Caco-2 (cell line): ENCODE data around the gene CADPS. TPM values are rescaled to one million over a fixed set of nuclear protein-coding genes. Genes with fewer than 3 reads are reported as not detected.
"Not testable (repeated sequence)": the region's sequence is repeated elsewhere in the genome, so short reads cannot be mapped to it uniquely, and the experiment has no call there.

Source experiments
- BruUV-seq: library from RNA; stranded (reverse); fragments of 400-500 nt; replicated peaks from 2 replicates; lab custom pipeline; 2021; lab: Mats Ljungman, UMichigan
- CTCF ChIA-PET: fragments of 300-600 bp; sonication (Branson Sonifier 250); formaldehyde crosslinking; loops from one replicate; lab custom pipeline; 2022; ENCODE audit warnings: antibody characterized with exemption; lab: Charles Lee
- POLR2A ChIA-PET: fragments of 300-600 bp; sonication (Branson Sonifier 250); formaldehyde crosslinking; loops from one replicate; lab custom pipeline; 2022; ENCODE audit warnings: antibody characterized with exemption; lab: Charles Lee
- DNase-seq, 2 experiments: peaks; one replicate each; pipeline versions ENCODE4 v3.0.0 to v3.0.0-alpha.2; 2020 to 2022
- H3K27me3 ChIP-seq: replicated peaks from 2 replicates; pipeline ENCODE4 v1.6.0; 2011; ENCODE audit warnings: low read length; ENCODE audit not compliant: control insufficient read depth, insufficient read depth
- H3K36me3 ChIP-seq: 2 replicates; pipeline ENCODE4 v1.5.1; 2011; ENCODE audit warnings: low read length; ENCODE audit not compliant: control insufficient read depth, insufficient read depth
- H3K4me1 ChIP-seq: fragments of 250-450 bp; sonication (Bioruptor Pico); 2 replicates; pipeline ENCODE4 v1.5.1; 2020; ENCODE audit warnings: mild to moderate bottlenecking
- H3K4me3 ChIP-seq: 2 replicates; pipeline ENCODE4 v1.5.1; 2011; ENCODE audit warnings: low read depth, mild to moderate bottlenecking, control low read depth, low read length
- H3K9me3 ChIP-seq: fragments of 250-450 bp; sonication (Bioruptor Pico); 2 replicates; pipeline ENCODE4 v1.5.1; 2020; ENCODE audit warnings: mild to moderate bottlenecking, moderate library complexity
- H3K27ac Mint-ChIP-seq: one replicate; pipeline ENCODE4 v1.8.0; 2022; ENCODE audit warnings: mixed read lengths; ENCODE audit not compliant: unreplicated experiment
- H3K27me3 Mint-ChIP-seq: one replicate; pipeline ENCODE4 v1.8.0; 2022; ENCODE audit warnings: mixed read lengths; ENCODE audit not compliant: insufficient read depth, unreplicated experiment
- H3K36me3 Mint-ChIP-seq: one replicate; pipeline ENCODE4 v1.8.0; 2022; ENCODE audit warnings: mild to moderate bottlenecking, mixed read lengths; ENCODE audit not compliant: insufficient read depth, unreplicated experiment
- H3K4me1 Mint-ChIP-seq: one replicate; pipeline ENCODE4 v1.8.0; 2022; ENCODE audit warnings: low read depth, mixed read lengths; ENCODE audit not compliant: unreplicated experiment
- H3K4me3 Mint-ChIP-seq: one replicate; pipeline ENCODE4 v1.8.0; 2022; ENCODE audit warnings: mild to moderate bottlenecking, moderate library complexity, mixed read lengths; ENCODE audit not compliant: unreplicated experiment
- H3K9me3 Mint-ChIP-seq: one replicate; pipeline ENCODE4 v1.8.0; 2022; ENCODE audit warnings: mixed read lengths; ENCODE audit not compliant: unreplicated experiment
- intact Hi-C: fragments of 100-400 bp; cut with micrococcal nuclease; formaldehyde crosslinking; loops from one replicate; pipeline ENCODE4 v1.10.0; 2022; ENCODE audit not compliant: unreplicated experiment
- total RNA-seq: library from RNA; stranded (reverse); gene quantifications from 2 replicates; pipeline ENCODE4 v1.2.3, GENCODE V29; 2022
- TF ChIP-seq, protein P1 (sequence below), 2 experiments: fragments of 200-600 bp in 1 of 2; IDR thresholded peaks; 1 replicate in 1 of 2; 2 replicates in 1 of 2; pipeline versions ENCODE4 v1.5.1 to v1.8.0; 2011 to 2022; ENCODE audit warnings: antibody characterized with exemption in 1 of 2, control low read depth in 1 of 2, inconsistent platforms in 1 of 2, low read depth in 1 of 2, low read length in 1 of 2, mild to moderate bottlenecking in 1 of 2, moderate library complexity in 1 of 2; ENCODE audit not compliant: insufficient read depth in 1 of 2, severe bottlenecking in 1 of 2, unreplicated experiment in 1 of 2

CADPS gene
- total RNA-seq, 1 experiment from 2014 or later, result not detected

GRCh38 chr3:62582495-62583172 lies 292.6 kb downstream of the CADPS start:
- DNase-seq, result no peak
- intact Hi-C loops, result no loop called here
- Histone ChIP-seq H3K4me1 (no peaks in the 10 kb centered on the region), H3K36me3 (no peaks in the 10 kb centered on the region), H3K27me3 (no peaks in the 10 kb centered on the region), H3K9me3 (no peaks in the 10 kb centered on the region), H3K4me3 (no peak overlapping the region)
- ChIA-PET CTCF (no interaction called here), POLR2A (no interaction called here)
- Mint-ChIP-seq H3K27me3 (no peaks in the 10 kb centered on the region), H3K9me3 (peaks cover 26% of the 10 kb centered on the region), H3K4me1 (no peaks in the 10 kb centered on the region), H3K4me3 (no peak overlapping the region), H3K36me3 (no peaks in the 10 kb centered on the region), H3K27ac (no peak overlapping the region)
- TF ChIP-seq, protein P1, sequence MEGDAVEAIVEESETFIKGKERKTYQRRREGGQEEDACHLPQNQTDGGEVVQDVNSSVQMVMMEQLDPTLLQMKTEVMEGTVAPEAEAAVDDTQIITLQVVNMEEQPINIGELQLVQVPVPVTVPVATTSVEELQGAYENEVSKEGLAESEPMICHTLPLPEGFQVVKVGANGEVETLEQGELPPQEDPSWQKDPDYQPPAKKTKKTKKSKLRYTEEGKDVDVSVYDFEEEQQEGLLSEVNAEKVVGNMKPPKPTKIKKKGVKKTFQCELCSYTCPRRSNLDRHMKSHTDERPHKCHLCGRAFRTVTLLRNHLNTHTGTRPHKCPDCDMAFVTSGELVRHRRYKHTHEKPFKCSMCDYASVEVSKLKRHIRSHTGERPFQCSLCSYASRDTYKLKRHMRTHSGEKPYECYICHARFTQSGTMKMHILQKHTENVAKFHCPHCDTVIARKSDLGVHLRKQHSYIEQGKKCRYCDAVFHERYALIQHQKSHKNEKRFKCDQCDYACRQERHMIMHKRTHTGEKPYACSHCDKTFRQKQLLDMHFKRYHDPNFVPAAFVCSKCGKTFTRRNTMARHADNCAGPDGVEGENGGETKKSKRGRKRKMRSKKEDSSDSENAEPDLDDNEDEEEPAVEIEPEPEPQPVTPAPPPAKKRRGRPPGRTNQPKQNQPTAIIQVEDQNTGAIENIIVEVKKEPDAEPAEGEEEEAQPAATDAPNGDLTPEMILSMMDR (IDR thresholded peaks at IDR 0.05; ENCODE audit: insufficient read depth in 1 of 2, low read depth in 1 of 2, low read length in 1 of 2, severe bottlenecking in 1 of 2, unreplicated experiment in 1 of 2), result no peak
- BruUV-seq, result no TSS peak

GRCh38 chr3:62580485-62580884 lies 294.7 kb downstream of the CADPS start:
- H3K36me3 ChIP-seq, H3K4me1 ChIP-seq, BruUV-seq, intact Hi-C loops, H3K4me3 ChIP-seq, H3K27me3 ChIP-seq, H3K27me3 Mint-ChIP-seq, POLR2A ChIA-PET, H3K27ac Mint-ChIP-seq, H3K36me3 Mint-ChIP-seq, H3K9me3 ChIP-seq, DNase-seq, H3K4me3 Mint-ChIP-seq, H3K4me1 Mint-ChIP-seq: not testable (repeated sequence)
- CTCF ChIA-PET, result interaction anchor here (0.6 kb wide), 1 partner anchor 16 kb away, joined by 5 read pairs; no protein-coding TSS in a partner anchor
- peaks cover 30% of the 10 kb centered on the region for H3K9me3 Mint-ChIP-seq

- BruUV-seq, result no TSS peak
- Mint-ChIP-seq H3K4me1 (no peaks in the 10 kb centered on the region), H3K4me3 (no peak overlapping the region), H3K27ac (no peak overlapping the region), H3K9me3 (peaks cover 30% of the 10 kb centered on the region), H3K36me3 (no peaks in the 10 kb centered on the region), H3K27me3 (peaks cover 2% of the 10 kb centered on the region)
- CTCF ChIA-PET, result no interaction called here
- POLR2A ChIA-PET, result no interaction called here
- intact Hi-C loops, result no loop called here
- Histone ChIP-seq H3K4me1 (no peaks in the 10 kb centered on the region), H3K27me3 (no peaks in the 10 kb centered on the region), H3K4me3 (no peak overlapping the region), H3K36me3 (no peaks in the 10 kb centered on the region), H3K9me3 (no peaks in the 10 kb centered on the region)
- no peak for DNase-seq
- TF ChIP-seq, protein P1 (IDR thresholded peaks at IDR 0.05; ENCODE audit: insufficient read depth in 1 of 2, low read depth in 1 of 2, low read length in 1 of 2, severe bottlenecking in 1 of 2, unreplicated experiment in 1 of 2), result no peak
These were observed 298.1 kb downstream of the CADPS start for GRCh38 chr3:62577153-62577552.
